OCI-LY7 (cell line): ENCODE results near the gene CORO2A. TPM values are rescaled to one million over a fixed set of nuclear protein-coding genes. Genes with fewer than 3 reads are reported as not detected.

Experiments
- BruUV-seq: library from RNA; stranded (reverse); fragments of 400-500 nt; replicated peaks from 2 replicates; lab custom pipeline; 2021; lab: Mats Ljungman, UMichigan
- CTCF ChIA-PET: fragments of 300-600 bp; sonication (Branson Sonifier 250); formaldehyde crosslinking; loops from one replicate; lab custom pipeline; 2022; ENCODE audit warnings: antibody characterized with exemption; ENCODE audit not compliant: unreplicated experiment; lab: Charles Lee
- POLR2A ChIA-PET: fragments of 300-600 bp; sonication (Branson Sonifier 250); formaldehyde crosslinking; loops from one replicate; lab custom pipeline; 2022; ENCODE audit warnings: antibody characterized with exemption; lab: Charles Lee
- DNase-seq: peaks from one replicate; pipeline ENCODE4 v3.0.0-alpha.2; 2015; ENCODE audit warnings: low spot score
- H2AFZ ChIP-seq: fragments of 200-600 bp; sonication (generic), shearing (Covaris generic); 2 replicates; pipeline ENCODE4 v1.6.1; 2014; ENCODE audit warnings: mild to moderate bottlenecking, antibody characterized with exemption, low read length, moderate library complexity
- H3K27ac ChIP-seq: fragments of 200-600 bp; sonication (generic); 2 replicates; pipeline ENCODE4 v1.5.1; 2014; ENCODE audit warnings: mixed run types, low read depth, mild to moderate bottlenecking, moderate library complexity, low read length, inconsistent platforms; ENCODE audit not compliant: poor library complexity, severe bottlenecking
- H3K36me3 ChIP-seq: fragments of 200-600 bp; sonication (generic); 2 replicates; pipeline ENCODE4 v1.6.1; 2014; ENCODE audit warnings: mild to moderate bottlenecking, antibody characterized with exemption, low read length, moderate library complexity, mixed read lengths; ENCODE audit not compliant: insufficient read depth
- H3K4me1 ChIP-seq: fragments of 200-600 bp; sonication (generic); 2 replicates; pipeline ENCODE4 v1.5.1; 2014; ENCODE audit warnings: mild to moderate bottlenecking, low read length; ENCODE audit not compliant: insufficient read depth, poor library complexity, severe bottlenecking
- H3K4me2 ChIP-seq: fragments of 200-600 bp; sonication (generic); 2 replicates; pipeline ENCODE4 v1.6.1; 2014; ENCODE audit warnings: mild to moderate bottlenecking, low read length
- H3K4me3 ChIP-seq: fragments of 200-600 bp; sonication (generic); 2 replicates; pipeline ENCODE4 v1.5.1; 2014; ENCODE audit warnings: mild to moderate bottlenecking, low read depth, low read length; ENCODE audit not compliant: poor library complexity, severe bottlenecking
- H3K79me2 ChIP-seq: fragments of 200-600 bp; sonication (generic); 2 replicates; pipeline ENCODE4 v1.6.1; 2016; ENCODE audit warnings: low read depth, mild to moderate bottlenecking, low read length, moderate library complexity, mixed read lengths; ENCODE audit not compliant: insufficient read depth
- H3K9me2 ChIP-seq: fragments of 200-600 bp; sonication (generic); 2 replicates; pipeline ENCODE4 v1.6.1; 2016; ENCODE audit warnings: mild to moderate bottlenecking, low read length, mixed read lengths; ENCODE audit not compliant: insufficient read depth
- H3K9me3 ChIP-seq: fragments of 200-600 bp; sonication (generic); 2 replicates; pipeline ENCODE4 v1.6.1; 2014; ENCODE audit warnings: mild to moderate bottlenecking, mixed run types, low read length, mixed read lengths
- H4K20me1 ChIP-seq: fragments of 200-600 bp; sonication (generic); 2 replicates; pipeline ENCODE4 v1.6.1; 2014; ENCODE audit warnings: mild to moderate bottlenecking, antibody characterized with exemption, low read length, moderate library complexity, mixed read lengths; ENCODE audit not compliant: insufficient read depth
- CTCF ChIP-seq: fragments of 200-600 bp; sonication (generic); conservative IDR thresholded peaks from 2 replicates; pipeline ENCODE4 v1.5.1; 2014; ENCODE audit warnings: mild to moderate bottlenecking, antibody characterized with exemption, low read length, moderate library complexity, mixed read lengths
- EZH2phosphoT487 ChIP-seq: fragments of 200-600 bp; sonication (generic); IDR thresholded peaks from 2 replicates; pipeline ENCODE4 v1.6.1; 2018; ENCODE audit warnings: low read depth, borderline replicate concordance, mild to moderate bottlenecking, mixed run types, antibody characterized with exemption, low read length, moderate library complexity, mixed read lengths
- intact Hi-C: fragments of 100-400 bp; cut with micrococcal nuclease; formaldehyde crosslinking; loops from one replicate; pipeline ENCODE4 v1.10.0; 2022; ENCODE audit not compliant: unreplicated experiment
- total RNA-seq, 2 experiments: library from RNA; depleted of rRNA in 1 of 2; stranded (reverse); fragments of >200 nt in 1 of 2; shearing (Covaris generic) in 1 of 2; gene quantifications; 2 replicates each; pipeline ENCODE4 v1.2.3, GENCODE V29; 2014 to 2022

Gene CORO2A
- total RNA-seq, 2 experiments from 2014 or later = 1.8 to 3.9 TPM

- Histone ChIP-seq H3K4me1 (no peaks in the 10 kb centered on the region), H3K27ac (no peak overlapping the region), H3K9me2 (no peaks in the 10 kb centered on the region), H3K36me3 (no peaks in the 10 kb centered on the region), H3K9me3 (no peaks in the 10 kb centered on the region), H3K79me2 (no peaks in the 10 kb centered on the region), H3K4me3 (no peak overlapping the region), H2AFZ (no peak overlapping the region), H3K4me2 (no peak overlapping the region), H4K20me1 (no peaks in the 10 kb centered on the region)
- no peak for DNase-seq
- no TSS peak for BruUV-seq
- TF ChIP-seq CTCF (no peak), EZH2phosphoT487 (no peak)
- POLR2A ChIA-PET = interaction anchor here (0.6 kb wide), 1 partner anchor 32 kb away, joined by 9 read pairs; no protein-coding TSS in a partner anchor
- intact Hi-C loops = no loop called here
- CTCF ChIA-PET = no interaction called here
Observed at GRCh38 chr9:98225015-98225442, 32.6 kb upstream of the CORO2A start.

GRCh38 chr9:98222885-98223691 is 30.7 kb upstream of the CORO2A start:
- DNase-seq = no peak
- Histone ChIP-seq H3K4me2 (no peak overlapping the region), H3K9me2 (no peaks in the 10 kb centered on the region), H4K20me1 (no peaks in the 10 kb centered on the region), H3K79me2 (no peaks in the 10 kb centered on the region), H3K4me1 (no peaks in the 10 kb centered on the region), H3K27ac (no peak overlapping the region), H2AFZ (no peak overlapping the region), H3K4me3 (no peak overlapping the region), H3K36me3 (no peaks in the 10 kb centered on the region), H3K9me3 (no peaks in the 10 kb centered on the region)
- CTCF ChIA-PET = no interaction called here
- TF ChIP-seq CTCF (no peak), EZH2phosphoT487 (no peak)
- intact Hi-C loops = no loop called here
- BruUV-seq = no TSS peak
- POLR2A ChIA-PET = interaction anchor here (1.4 kb wide), 1 partner anchor 10 kb away, joined by 5 read pairs; no protein-coding TSS in a partner anchor

- H4K20me1 ChIP-seq = no peaks in the 10 kb centered on the region
- intact Hi-C loops = no loop called here
Observed at GRCh38 chr9:98220911-98221310, 28.5 kb upstream of the CORO2A start.

More at GRCh38 chr9:98220911-98221310, 28.5 kb upstream of the CORO2A start:
- no peaks in the 10 kb centered on the region for H3K36me3 ChIP-seq
- H3K4me3 ChIP-seq = no peak overlapping the region
- no peaks in the 10 kb centered on the region for H3K4me1 ChIP-seq
- no peak overlapping the region for H3K4me2 ChIP-seq
- H3K9me2 ChIP-seq = no peaks in the 10 kb centered on the region
- H3K79me2 ChIP-seq = no peaks in the 10 kb centered on the region
- H2AFZ ChIP-seq = no peak overlapping the region
- ChIA-PET POLR2A (no interaction called here), CTCF (no interaction called here)
- no TSS peak for BruUV-seq
- no peaks in the 10 kb centered on the region for H3K9me3 ChIP-seq
- TF ChIP-seq CTCF = no peak
- no peak for TF ChIP-seq EZH2phosphoT487
- no peak for DNase-seq
- H3K27ac ChIP-seq = no peak overlapping the region
